Ovary (tissue), 3 donors: Measurements from ENCODE around the gene SLC23A3.

Experiments used
- POLR2A ChIP-seq: fragments of 450-650 bp; IDR thresholded peaks from one replicate; pipeline ENCODE4 v1.6.1; 2017; ENCODE audit warnings: antibody characterized with exemption, mild to moderate bottlenecking, moderate library complexity
- TF ChIP-seq, protein P1 (sequence below), 3 donors: fragments of 450-650 bp in 2 of 3; fragments of 200-600 bp in 1 of 3; IDR thresholded peaks; one replicate each; pipeline versions ENCODE4 v1.5.1 to v1.8.0; 2016 to 2022; ENCODE audit warnings: antibody characterized with exemption in 3 of 3, mild to moderate bottlenecking in 1 of 3
- donor health status: DM: no; HTN: no; CAD: no.

DNA sequence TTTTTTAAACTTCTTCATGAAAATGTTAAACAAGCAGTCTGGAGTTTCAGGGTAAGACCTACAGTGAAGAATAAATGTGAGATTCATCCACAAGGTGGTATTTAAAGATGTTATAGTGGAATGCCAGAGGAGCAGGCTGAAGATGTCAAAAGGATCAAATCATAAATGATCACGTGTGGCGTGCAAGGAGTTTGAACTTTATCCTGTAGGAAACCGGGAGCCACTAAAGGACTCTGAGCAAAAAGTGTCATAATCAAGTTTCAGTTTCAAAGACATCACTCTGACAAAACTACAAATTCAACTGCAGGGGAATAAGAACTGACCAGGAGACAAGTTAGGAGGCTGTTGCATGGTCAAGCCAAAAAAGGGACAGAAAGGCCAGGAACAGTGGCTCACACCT, 29.1 kb downstream of the SLC23A3 start:
- TF ChIP-seq, protein P1, sequence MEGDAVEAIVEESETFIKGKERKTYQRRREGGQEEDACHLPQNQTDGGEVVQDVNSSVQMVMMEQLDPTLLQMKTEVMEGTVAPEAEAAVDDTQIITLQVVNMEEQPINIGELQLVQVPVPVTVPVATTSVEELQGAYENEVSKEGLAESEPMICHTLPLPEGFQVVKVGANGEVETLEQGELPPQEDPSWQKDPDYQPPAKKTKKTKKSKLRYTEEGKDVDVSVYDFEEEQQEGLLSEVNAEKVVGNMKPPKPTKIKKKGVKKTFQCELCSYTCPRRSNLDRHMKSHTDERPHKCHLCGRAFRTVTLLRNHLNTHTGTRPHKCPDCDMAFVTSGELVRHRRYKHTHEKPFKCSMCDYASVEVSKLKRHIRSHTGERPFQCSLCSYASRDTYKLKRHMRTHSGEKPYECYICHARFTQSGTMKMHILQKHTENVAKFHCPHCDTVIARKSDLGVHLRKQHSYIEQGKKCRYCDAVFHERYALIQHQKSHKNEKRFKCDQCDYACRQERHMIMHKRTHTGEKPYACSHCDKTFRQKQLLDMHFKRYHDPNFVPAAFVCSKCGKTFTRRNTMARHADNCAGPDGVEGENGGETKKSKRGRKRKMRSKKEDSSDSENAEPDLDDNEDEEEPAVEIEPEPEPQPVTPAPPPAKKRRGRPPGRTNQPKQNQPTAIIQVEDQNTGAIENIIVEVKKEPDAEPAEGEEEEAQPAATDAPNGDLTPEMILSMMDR (IDR thresholded peaks at IDR 0.05), result no peak
- no peak for TF ChIP-seq POLR2A
